ENCODE measurements around the gene DCAF15.

Gene DCAF15

GRCh38 chr19:13978351-13979243 is 26.3 kb downstream of the DCAF15 start:
- DNase-seq, result no peak

- no peak for DNase-seq
Measured at GRCh38 chr19:13979244-13979615, 26.9 kb downstream of the DCAF15 start.

- DNase-seq, result no peak
Measured at GRCh38 chr19:13979686-13980085, 27.4 kb downstream of the DCAF15 start.

GRCh38 chr19:13980340-13980739 is 28.0 kb downstream of the DCAF15 start:
- no peak for DNase-seq

GRCh38 chr19:13981021-13981420 is 28.7 kb downstream of the DCAF15 start:
- no peak for DNase-seq

GRCh38 chr19:13981467-13981866 is 29.2 kb downstream of the DCAF15 start:
- no peak for DNase-seq

GRCh38 chr19:13981988-13982501 is 29.7 kb downstream of the DCAF15 start:
- no peak for DNase-seq

- DNase-seq, result no peak
Measured at GRCh38 chr19:13982773-13983172, 30.5 kb downstream of the DCAF15 start.

GRCh38 chr19:13983213-13983889 is 31.0 kb downstream of the DCAF15 start:
- peak; percentile 39 for DNase-seq

GRCh38 chr19:13984186-13984585 is 31.9 kb downstream of the DCAF15 start:
- DNase-seq, result no peak

GRCh38 chr19:13984875-13985741 is 32.8 kb downstream of the DCAF15 start:
- no peak for DNase-seq

- no peak for DNase-seq
Measured at GRCh38 chr19:13985771-13986347, 33.5 kb downstream of the DCAF15 start.

- peak; percentile 96 for DNase-seq
Measured at GRCh38 chr19:13986348-13986904, 34.1 kb downstream of the DCAF15 start.

- no peak for DNase-seq
Measured at GRCh38 chr19:13987101-13987890, 35.0 kb downstream of the DCAF15 start.

GRCh38 chr19:13989487-13989886 is 37.2 kb downstream of the DCAF15 start:
- DNase-seq, result no peak

- no peak for DNase-seq
Measured at GRCh38 chr19:13990085-13990484, 37.8 kb downstream of the DCAF15 start.

- no peak for DNase-seq
Measured at GRCh38 chr19:13992025-13992424, 39.7 kb downstream of the DCAF15 start.

- DNase-seq, result no peak
Measured at GRCh38 chr19:13993590-13994300, 41.4 kb downstream of the DCAF15 start.

GRCh38 chr19:13995017-13995728 is 42.9 kb downstream of the DCAF15 start:
- no peak for DNase-seq
